ENCODE data around the gene SNRPD3.

Gene SNRPD3

GRCh38 chr22:24567668-24568067, 11.9 kb downstream of the SNRPD3 start:
- no peaks in the 10 kb centered on the region for H3K27me3 ChIP-seq (ENCODE audit: control insufficient read depth, insufficient read depth, low read length)
- no CpG with 5 or more reads among the region's 10 CpGs for WGBS (ENCODE audit: insufficient coverage, insufficient read length)
- H3K27ac ChIP-seq (ENCODE audit: low read length), result no peak overlapping the region
- no peaks in the 10 kb centered on the region for H3K4me1 ChIP-seq (ENCODE audit: control insufficient read depth, insufficient read depth, low read length)
- DNase-seq (ENCODE audit: low read depth, low spot score), result no peak
- no peak overlapping the region for H3K4me3 ChIP-seq (ENCODE audit: low read length)
- H3K36me3 ChIP-seq (ENCODE audit: control insufficient read depth, insufficient read depth, low read length), result peaks cover 24% of the 10 kb centered on the region; the same call in 1 of the 2 replicates
- H3K9me3 ChIP-seq (ENCODE audit: control insufficient read depth, insufficient read depth, low read length), result no peaks in the 10 kb centered on the region

- Histone ChIP-seq H3K9me3 (ENCODE audit: control insufficient read depth, insufficient read depth, low read length) (no peaks in the 10 kb centered on the region), H3K4me1 (ENCODE audit: control insufficient read depth, insufficient read depth, low read length) (no peaks in the 10 kb centered on the region), H3K27me3 (ENCODE audit: control insufficient read depth, insufficient read depth, low read length) (no peaks in the 10 kb centered on the region), H3K4me3 (ENCODE audit: low read length) (no peak overlapping the region), H3K36me3 (ENCODE audit: control insufficient read depth, insufficient read depth, low read length) (peaks cover 29% of the 10 kb centered on the region; the same call in 1 of the 2 replicates), H3K27ac (ENCODE audit: low read length) (no peak overlapping the region)
- no peak for DNase-seq (ENCODE audit: low read depth, low spot score)
- WGBS (ENCODE audit: insufficient coverage, insufficient read length), result no CpG with 5 or more reads among the region's 7 CpGs
Measured at GRCh38 chr22:24571266-24571665, 15.5 kb downstream of the SNRPD3 start.

- peaks cover 11% of the 10 kb centered on the region; the same call in 1 of the 2 replicates for H3K36me3 ChIP-seq (ENCODE audit: control insufficient read depth, insufficient read depth, low read length)
- no CpG with 5 or more reads among the region's 1 CpG for WGBS (ENCODE audit: insufficient coverage, insufficient read length)
Measured at GRCh38 chr22:24576778-24577177, 21.0 kb downstream of the SNRPD3 start.

GRCh38 chr22:24578355-24579257, 22.8 kb downstream of the SNRPD3 start:
- H3K27ac ChIP-seq (ENCODE audit: low read length), result no peak overlapping the region
- no CpG with 5 or more reads among the region's 8 CpGs for WGBS (ENCODE audit: insufficient coverage, insufficient read length)
- no peaks in the 10 kb centered on the region for H3K4me1 ChIP-seq (ENCODE audit: control insufficient read depth, insufficient read depth, low read length)
- peaks cover 1% of the 10 kb centered on the region; the same call in 1 of the 2 replicates for H3K36me3 ChIP-seq (ENCODE audit: control insufficient read depth, insufficient read depth, low read length)
- no peaks in the 10 kb centered on the region for H3K27me3 ChIP-seq (ENCODE audit: control insufficient read depth, insufficient read depth, low read length)
- no peaks in the 10 kb centered on the region for H3K9me3 ChIP-seq (ENCODE audit: control insufficient read depth, insufficient read depth, low read length)
- DNase-seq (ENCODE audit: low read depth, low spot score), result no peak
- H3K4me3 ChIP-seq (ENCODE audit: low read length), result no peak overlapping the region

More at GRCh38 chr22:24576778-24577177, 21.0 kb downstream of the SNRPD3 start:
- no peak overlapping the region for H3K27ac ChIP-seq (ENCODE audit: low read length)
- no peak overlapping the region for H3K4me3 ChIP-seq (ENCODE audit: low read length)
- DNase-seq (ENCODE audit: low read depth, low spot score), result no peak
- no peaks in the 10 kb centered on the region for H3K9me3 ChIP-seq (ENCODE audit: control insufficient read depth, insufficient read depth, low read length)
- H3K4me1 ChIP-seq (ENCODE audit: control insufficient read depth, insufficient read depth, low read length), result no peaks in the 10 kb centered on the region
- H3K27me3 ChIP-seq (ENCODE audit: control insufficient read depth, insufficient read depth, low read length), result no peaks in the 10 kb centered on the region

- H3K4me1 ChIP-seq (ENCODE audit: control insufficient read depth, insufficient read depth, low read length), result no peaks in the 10 kb centered on the region
- DNase-seq (ENCODE audit: low read depth, low spot score), result no peak
- no peak overlapping the region for H3K27ac ChIP-seq (ENCODE audit: low read length)
- no peak overlapping the region for H3K4me3 ChIP-seq (ENCODE audit: low read length)
- no peaks in the 10 kb centered on the region for H3K27me3 ChIP-seq (ENCODE audit: control insufficient read depth, insufficient read depth, low read length)
- no CpG with 5 or more reads among the region's 1 CpG for WGBS (ENCODE audit: insufficient coverage, insufficient read length)
- H3K9me3 ChIP-seq (ENCODE audit: control insufficient read depth, insufficient read depth, low read length), result no peaks in the 10 kb centered on the region
- H3K36me3 ChIP-seq (ENCODE audit: control insufficient read depth, insufficient read depth, low read length), result no peaks in the 10 kb centered on the region
Measured at GRCh38 chr22:24579258-24579601, 23.4 kb downstream of the SNRPD3 start.

GRCh38 chr22:24580276-24580675, 24.5 kb downstream of the SNRPD3 start:
- Histone ChIP-seq H3K27me3 (ENCODE audit: control insufficient read depth, insufficient read depth, low read length) (no peaks in the 10 kb centered on the region), H3K4me1 (ENCODE audit: control insufficient read depth, insufficient read depth, low read length) (no peaks in the 10 kb centered on the region), H3K36me3 (ENCODE audit: control insufficient read depth, insufficient read depth, low read length) (no peaks in the 10 kb centered on the region), H3K27ac (ENCODE audit: low read length) (no peak overlapping the region), H3K9me3 (ENCODE audit: control insufficient read depth, insufficient read depth, low read length) (no peaks in the 10 kb centered on the region), H3K4me3 (ENCODE audit: low read length) (no peak overlapping the region)
- WGBS (ENCODE audit: insufficient coverage, insufficient read length), result no CpG with 5 or more reads among the region's 2 CpGs
- DNase-seq (ENCODE audit: low read depth, low spot score), result no peak

- Histone ChIP-seq H3K27me3 (ENCODE audit: control insufficient read depth, insufficient read depth, low read length) (no peaks in the 10 kb centered on the region), H3K9me3 (ENCODE audit: control insufficient read depth, insufficient read depth, low read length) (no peaks in the 10 kb centered on the region), H3K4me3 (ENCODE audit: low read length) (no peak overlapping the region), H3K36me3 (ENCODE audit: control insufficient read depth, insufficient read depth, low read length) (no peaks in the 10 kb centered on the region), H3K4me1 (ENCODE audit: control insufficient read depth, insufficient read depth, low read length) (no peaks in the 10 kb centered on the region), H3K27ac (ENCODE audit: low read length) (no peak overlapping the region)
- no peak for DNase-seq (ENCODE audit: low read depth, low spot score)
- WGBS (ENCODE audit: insufficient coverage, insufficient read length), result no CpG with 5 or more reads among the region's 12 CpGs
Measured at GRCh38 chr22:24582056-24582814, 26.4 kb downstream of the SNRPD3 start.

- H3K36me3 ChIP-seq (ENCODE audit: control insufficient read depth, insufficient read depth, low read length), result peaks cover 3% of the 10 kb centered on the region; the same call in 1 of the 2 replicates
- WGBS (ENCODE audit: insufficient coverage, insufficient read length), result no CpG with 5 or more reads among the region's 19 CpGs
- H3K9me3 ChIP-seq (ENCODE audit: control insufficient read depth, insufficient read depth, low read length), result no peaks in the 10 kb centered on the region
- no peak overlapping the region for H3K27ac ChIP-seq (ENCODE audit: low read length)
- no peaks in the 10 kb centered on the region for H3K27me3 ChIP-seq (ENCODE audit: control insufficient read depth, insufficient read depth, low read length)
- DNase-seq (ENCODE audit: low read depth, low spot score), result no peak
- no peak overlapping the region for H3K4me3 ChIP-seq (ENCODE audit: low read length)
- H3K4me1 ChIP-seq (ENCODE audit: control insufficient read depth, insufficient read depth, low read length), result no peaks in the 10 kb centered on the region
Measured at GRCh38 chr22:24583221-24584165, 27.7 kb downstream of the SNRPD3 start.

GRCh38 chr22:24584166-24584790, 28.5 kb downstream of the SNRPD3 start:
- Histone ChIP-seq H3K27ac (ENCODE audit: low read length) (no peak overlapping the region), H3K9me3 (ENCODE audit: control insufficient read depth, insufficient read depth, low read length) (no peaks in the 10 kb centered on the region), H3K4me3 (ENCODE audit: low read length) (no peak overlapping the region), H3K4me1 (ENCODE audit: control insufficient read depth, insufficient read depth, low read length) (no peaks in the 10 kb centered on the region), H3K27me3 (ENCODE audit: control insufficient read depth, insufficient read depth, low read length) (no peaks in the 10 kb centered on the region), H3K36me3 (ENCODE audit: control insufficient read depth, insufficient read depth, low read length) (peaks cover 3% of the 10 kb centered on the region; the same call in 1 of the 2 replicates)
- DNase-seq (ENCODE audit: low read depth, low spot score), result no peak
- no CpG with 5 or more reads among the region's 5 CpGs for WGBS (ENCODE audit: insufficient coverage, insufficient read length)

Measured in iPS DF 6.9 (cell line).